IMR-90 (cell line): ENCODE results near the gene POLR1A.

Source experiments
- CEBPB ChIP-seq: IDR thresholded peaks from 2 replicates; pipeline ENCODE4 v1.6.1; 2012; ENCODE audit warnings: low read depth, low read length, improper control_type of control experiment
- CHD1 ChIP-seq: IDR thresholded peaks from 2 replicates; pipeline ENCODE4 v1.6.1; 2012; ENCODE audit warnings: low read depth, low read length, improper control_type of control experiment
- CTCF ChIP-seq: conservative IDR thresholded peaks from 2 replicates; pipeline ENCODE4 v1.5.1; 2012; ENCODE audit warnings: mild to moderate bottlenecking, low read depth, low read length, improper control_type of control experiment
- MAFK ChIP-seq: IDR thresholded peaks from 2 replicates; pipeline ENCODE4 v1.6.1; 2012; ENCODE audit warnings: low read depth, low read length, improper control_type of control experiment
- MXI1 ChIP-seq: IDR thresholded peaks from 2 replicates; pipeline ENCODE4 v1.6.1; 2012; ENCODE audit warnings: low read depth, mild to moderate bottlenecking, low read length, moderate library complexity, borderline replicate concordance
- POLR2A ChIP-seq: IDR thresholded peaks from 2 replicates; pipeline ENCODE4 v1.6.1; 2012; ENCODE audit warnings: mild to moderate bottlenecking, low read depth, low read length
- RAD21 ChIP-seq: IDR thresholded peaks from 2 replicates; pipeline ENCODE4 v1.6.1; 2012; ENCODE audit warnings: low read length, improper control_type of control experiment
- RCOR1 ChIP-seq: IDR thresholded peaks from 2 replicates; pipeline ENCODE4 v1.6.1; 2012; ENCODE audit warnings: mild to moderate bottlenecking, low read length, improper control_type of control experiment; ENCODE audit not compliant: insufficient replicate concordance
- RFX5 ChIP-seq: IDR thresholded peaks from 2 replicates; pipeline ENCODE4 v1.8.0; 2012; ENCODE audit warnings: low read depth, mild to moderate bottlenecking, low read length, moderate library complexity
- TF ChIP-seq, protein P1 (sequence below): fragments of 150-350 bp; IDR thresholded peaks from 2 replicates; pipeline ENCODE4 v1.6.1; 2016; ENCODE audit warnings: low read depth, mild to moderate bottlenecking, low read length, moderate library complexity, borderline replicate concordance

DNA sequence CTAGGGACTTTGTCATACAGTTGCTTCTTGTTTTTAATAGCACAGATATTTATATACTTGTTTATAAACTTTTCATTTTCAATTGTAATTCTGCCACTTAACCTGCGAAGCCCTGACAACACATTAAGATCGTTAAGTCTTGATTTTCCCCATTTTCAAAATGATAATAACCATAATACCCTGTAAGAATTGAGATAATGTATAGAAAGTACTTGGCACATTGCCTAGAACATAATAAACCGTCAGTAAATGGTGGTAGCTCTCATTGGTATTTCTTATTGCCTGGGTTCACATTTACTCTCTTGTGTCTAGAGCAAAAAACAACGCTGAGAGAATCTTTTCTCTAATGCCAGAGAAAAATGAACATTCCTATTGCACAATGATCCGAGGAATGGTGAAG lies 19.0 kb upstream of the POLR1A start:
- TF ChIP-seq, protein P1, sequence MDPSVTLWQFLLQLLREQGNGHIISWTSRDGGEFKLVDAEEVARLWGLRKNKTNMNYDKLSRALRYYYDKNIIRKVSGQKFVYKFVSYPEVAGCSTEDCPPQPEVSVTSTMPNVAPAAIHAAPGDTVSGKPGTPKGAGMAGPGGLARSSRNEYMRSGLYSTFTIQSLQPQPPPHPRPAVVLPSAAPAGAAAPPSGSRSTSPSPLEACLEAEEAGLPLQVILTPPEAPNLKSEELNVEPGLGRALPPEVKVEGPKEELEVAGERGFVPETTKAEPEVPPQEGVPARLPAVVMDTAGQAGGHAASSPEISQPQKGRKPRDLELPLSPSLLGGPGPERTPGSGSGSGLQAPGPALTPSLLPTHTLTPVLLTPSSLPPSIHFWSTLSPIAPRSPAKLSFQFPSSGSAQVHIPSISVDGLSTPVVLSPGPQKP, result no peak
- TF ChIP-seq MAFK (no peak), RFX5 (no peak), CTCF (no peak), POLR2A (no peak), RAD21 (no peak), RCOR1 (no peak), CHD1 (no peak), CEBPB (peak; percentile 45), MXI1 (no peak)
